ENCODE data around the gene POTEI.
"Not testable (repeated sequence)": the region's sequence is repeated elsewhere in the genome, so short reads cannot be mapped to it uniquely, and the experiment has no call there.

POTEI gene

GRCh38 chr2:130520992-130521391 lies 11.9 kb upstream of the POTEI start, which contains the start of gene CFC1B:
CFC1B (plus strand) TSS chr2:130521222; CDS start chr2:130521485, 263 bp downstream.
- H3K4me1 Mint-ChIP-seq, H3K9me3 Mint-ChIP-seq, DNase-seq, H3K27ac Mint-ChIP-seq, H3K4me3 Mint-ChIP-seq, CTCF ChIA-PET, H3K27me3 Mint-ChIP-seq, H3K36me3 Mint-ChIP-seq: not testable (repeated sequence)

GRCh38 chr2:130518516-130519106 lies 9.5 kb upstream of the POTEI start:
- H3K9me3 Mint-ChIP-seq, H3K4me1 Mint-ChIP-seq, H3K4me3 Mint-ChIP-seq, H3K36me3 Mint-ChIP-seq, CTCF ChIA-PET, H3K27me3 Mint-ChIP-seq, H3K27ac Mint-ChIP-seq, DNase-seq: not testable (repeated sequence)

GRCh38 chr2:130511747-130512451 lies 2.8 kb upstream of the POTEI start:
- H3K27ac Mint-ChIP-seq, H3K4me1 Mint-ChIP-seq, H3K36me3 Mint-ChIP-seq, H3K27me3 Mint-ChIP-seq, DNase-seq, H3K4me3 Mint-ChIP-seq, CTCF ChIA-PET, H3K9me3 Mint-ChIP-seq: not testable (repeated sequence)

- H3K36me3 Mint-ChIP-seq, H3K4me1 Mint-ChIP-seq, CTCF ChIA-PET, DNase-seq, H3K4me3 Mint-ChIP-seq, H3K9me3 Mint-ChIP-seq, H3K27me3 Mint-ChIP-seq, H3K27ac Mint-ChIP-seq: not testable (repeated sequence)
These were observed 1.9 kb upstream of the POTEI start for GRCh38 chr2:130510807-130511746.

GRCh38 chr2:130491073-130491472 lies 18.1 kb downstream of the POTEI start:
- DNase-seq, H3K4me3 Mint-ChIP-seq, H3K4me1 Mint-ChIP-seq, H3K36me3 Mint-ChIP-seq, H3K27me3 Mint-ChIP-seq, CTCF ChIA-PET, H3K9me3 Mint-ChIP-seq, H3K27ac Mint-ChIP-seq: not testable (repeated sequence)

GRCh38 chr2:130455413-130455812 lies 53.7 kb downstream of the POTEI start:
- H3K4me1 Mint-ChIP-seq, H3K9me3 Mint-ChIP-seq, DNase-seq, H3K36me3 Mint-ChIP-seq, CTCF ChIA-PET, H3K4me3 Mint-ChIP-seq, H3K27me3 Mint-ChIP-seq, H3K27ac Mint-ChIP-seq: not testable (repeated sequence)

- H3K27me3 Mint-ChIP-seq, H3K4me1 Mint-ChIP-seq, H3K36me3 Mint-ChIP-seq, CTCF ChIA-PET, H3K9me3 Mint-ChIP-seq, H3K4me3 Mint-ChIP-seq, H3K27ac Mint-ChIP-seq, DNase-seq: not testable (repeated sequence)
These were observed 54.4 kb downstream of the POTEI start for GRCh38 chr2:130454712-130455083.

- H3K36me3 Mint-ChIP-seq, DNase-seq, H3K4me1 Mint-ChIP-seq, H3K4me3 Mint-ChIP-seq, CTCF ChIA-PET, H3K27ac Mint-ChIP-seq, H3K9me3 Mint-ChIP-seq, H3K27me3 Mint-ChIP-seq: not testable (repeated sequence)
These were observed 55.0 kb downstream of the POTEI start for GRCh38 chr2:130453955-130454711.

GRCh38 chr2:130452897-130453296 lies 56.2 kb downstream of the POTEI start:
- not testable (repeated sequence) for H3K4me3 Mint-ChIP-seq

GRCh38 chr2:130451823-130452222 lies 57.3 kb downstream of the POTEI start:
- DNase-seq, H3K4me3 Mint-ChIP-seq, H3K4me1 Mint-ChIP-seq, H3K27ac Mint-ChIP-seq, CTCF ChIA-PET, H3K9me3 Mint-ChIP-seq, H3K36me3 Mint-ChIP-seq, H3K27me3 Mint-ChIP-seq: not testable (repeated sequence)

More at GRCh38 chr2:130452897-130453296, 56.2 kb downstream of the POTEI start:
- H3K36me3 Mint-ChIP-seq, H3K4me1 Mint-ChIP-seq, H3K27me3 Mint-ChIP-seq, DNase-seq, H3K27ac Mint-ChIP-seq, CTCF ChIA-PET, H3K9me3 Mint-ChIP-seq: not testable (repeated sequence)

GRCh38 chr2:130451278-130451677 lies 57.9 kb downstream of the POTEI start:
- DNase-seq, H3K27ac Mint-ChIP-seq, CTCF ChIA-PET, H3K36me3 Mint-ChIP-seq, H3K9me3 Mint-ChIP-seq, H3K27me3 Mint-ChIP-seq, H3K4me1 Mint-ChIP-seq, H3K4me3 Mint-ChIP-seq: not testable (repeated sequence)

- H3K9me3 Mint-ChIP-seq, DNase-seq, CTCF ChIA-PET, H3K27me3 Mint-ChIP-seq, H3K36me3 Mint-ChIP-seq, H3K4me3 Mint-ChIP-seq, H3K27ac Mint-ChIP-seq, H3K4me1 Mint-ChIP-seq: not testable (repeated sequence)
These were observed 58.8 kb downstream of the POTEI start for GRCh38 chr2:130450366-130450765.

- peaks cover 18% of the 10 kb centered on the region for H3K27me3 Mint-ChIP-seq
- H3K27ac Mint-ChIP-seq, H3K36me3 Mint-ChIP-seq, H3K4me3 Mint-ChIP-seq, CTCF ChIA-PET, H3K4me1 Mint-ChIP-seq, H3K9me3 Mint-ChIP-seq: not testable (repeated sequence)
- peak; percentile 23 for DNase-seq
These were observed 81.5 kb downstream of the POTEI start for GRCh38 chr2:130427631-130428030.

GRCh38 chr2:130418845-130419244 lies 90.3 kb downstream of the POTEI start:
- H3K36me3 Mint-ChIP-seq, H3K4me1 Mint-ChIP-seq, H3K9me3 Mint-ChIP-seq, CTCF ChIA-PET, DNase-seq, H3K4me3 Mint-ChIP-seq, H3K27ac Mint-ChIP-seq: not testable (repeated sequence)
- H3K27me3 Mint-ChIP-seq, result peaks cover 11% of the 10 kb centered on the region

Measured in activated naive CD4-positive, alpha-beta T cell treated with anti-CD3 and anti-CD28 coated beads, Interleukin-2, amount 10 ng/mL, durations not matched to agents 7 days and 5 days (primary cell).